Esophagus mucosa (tissue), 1 donor: Measurements from ENCODE around the gene HNRNPA3. TPM values are rescaled to one million over a fixed set of nuclear protein-coding genes. Genes with fewer than 3 reads are reported as not detected.
A peak's percentile ranks its signal among the peaks of the same experiment; 100 is the strongest.
"Not testable (repeated sequence)": the region's sequence is repeated elsewhere in the genome, so short reads cannot be mapped to it uniquely, and the experiment has no call there.

Experiments used
- ATAC-seq: fragments of 200-7000 bp; cut with Tn5 transposase; one replicate; pipeline ENCODE4 v1.9.1; 2020
- total RNA-seq: library from RNA; stranded (reverse); gene quantifications from one replicate; pipeline ENCODE4 v1.2.4, GENCODE V29; 2023
- donor health status: DM: yes; HTN: yes; CAD: no.

HNRNPA3 gene
- total RNA-seq, 1 donor from 2014 or later: 142 TPM

DNA sequence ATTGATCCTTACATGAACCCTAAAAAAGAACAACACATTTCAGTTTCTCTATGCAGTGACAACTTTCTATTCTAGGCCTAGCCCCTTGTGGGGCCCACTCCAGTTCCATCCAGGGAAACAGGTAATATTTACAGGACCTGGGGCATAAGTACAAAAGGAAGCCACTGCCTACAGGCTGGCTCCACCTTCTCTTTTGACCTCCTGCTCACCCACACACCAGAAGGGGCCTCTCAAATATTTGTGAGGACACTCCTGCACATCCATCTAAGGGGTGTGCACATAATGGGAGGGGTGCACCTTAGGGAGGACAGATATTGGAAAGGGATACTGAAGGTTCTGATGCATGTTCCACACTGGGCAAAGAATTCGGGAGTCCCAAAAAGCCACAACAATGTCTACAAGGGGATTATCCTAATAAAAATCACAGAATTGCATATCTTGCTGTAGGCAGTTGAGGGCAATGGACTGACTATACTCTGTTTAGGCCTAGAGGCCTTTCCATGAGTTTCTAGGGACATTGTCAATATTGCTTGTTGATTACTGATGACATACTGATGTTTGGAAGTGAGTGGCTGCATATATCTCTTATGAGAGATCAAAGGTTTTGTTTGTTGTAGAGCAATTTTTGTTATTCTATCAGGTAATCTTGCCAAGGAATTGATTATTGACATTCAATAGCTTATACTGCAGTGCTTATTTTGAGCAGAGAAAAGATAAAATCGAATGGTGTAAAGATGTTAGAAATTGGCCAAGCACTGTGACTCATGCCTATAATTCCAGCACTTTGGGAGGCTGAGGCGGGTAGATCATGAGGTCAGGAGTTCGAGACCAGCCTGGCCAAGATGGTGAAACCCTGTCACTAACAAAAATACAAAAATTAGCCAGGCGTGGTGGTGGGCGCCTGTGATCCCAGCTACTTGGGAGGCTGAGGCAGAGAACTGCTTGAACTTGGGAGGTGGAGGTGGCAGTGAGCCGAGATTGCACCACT is 23.8 kb upstream of the HNRNPA3 start:
- no peak for ATAC-seq

DNA sequence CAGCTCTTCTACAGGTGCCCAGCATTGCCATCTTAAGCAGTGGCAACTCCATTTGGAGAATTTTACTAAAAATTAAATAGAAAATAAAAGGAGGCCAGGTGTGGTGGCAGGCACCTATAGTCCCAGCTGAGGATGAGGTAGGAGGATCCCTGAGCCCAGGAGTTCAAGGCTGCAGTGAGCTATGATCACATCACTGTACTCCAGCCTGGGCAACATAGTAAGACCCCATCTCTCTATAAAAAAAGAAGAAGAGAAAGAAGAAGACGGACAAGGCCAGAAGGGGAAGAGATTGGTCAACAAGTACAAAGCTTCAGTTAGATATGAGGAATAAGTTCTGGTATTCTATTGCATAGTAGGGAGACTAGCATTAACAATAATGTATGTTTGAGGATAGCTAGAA is 21.7 kb upstream of the HNRNPA3 start:
- ATAC-seq: no peak

DNA sequence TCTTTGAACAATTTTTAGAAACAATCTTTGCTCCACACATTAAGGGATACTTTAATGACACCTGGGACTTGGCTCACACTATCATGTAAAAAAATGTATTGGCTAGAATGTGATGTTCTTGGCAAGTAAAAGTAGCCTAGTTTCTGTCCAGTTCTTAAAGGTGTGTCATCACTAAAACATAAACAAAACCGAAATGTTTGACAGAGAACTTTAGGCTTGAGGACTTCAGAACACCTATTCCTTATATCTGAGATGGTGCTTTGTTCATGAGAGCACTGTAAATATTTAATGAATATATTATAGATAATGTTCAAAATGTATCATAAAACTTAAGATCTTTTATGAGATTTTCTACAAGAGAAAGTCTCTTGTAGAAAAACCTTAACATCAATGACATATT is 19.8 kb upstream of the HNRNPA3 start:
- ATAC-seq: no peak

DNA sequence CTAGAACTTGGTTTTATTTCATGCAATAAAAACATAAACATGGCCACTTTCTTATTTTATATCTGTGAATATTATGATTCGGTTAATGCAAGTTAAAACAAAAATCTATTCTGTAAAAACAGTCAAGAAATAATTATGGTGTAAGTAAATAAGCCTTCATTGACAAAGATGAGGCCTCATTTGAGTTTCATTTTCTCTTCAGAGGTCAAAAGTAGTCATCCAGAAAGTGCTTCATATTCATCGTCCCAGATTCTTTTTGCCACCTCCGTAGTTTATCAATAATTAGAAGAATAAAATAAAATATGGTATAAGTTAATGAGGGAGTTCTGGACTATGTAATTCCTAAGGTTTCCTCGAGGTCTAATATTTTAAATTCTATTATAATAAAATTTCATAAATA is 19.4 kb upstream of the HNRNPA3 start:
- no peak for ATAC-seq

DNA sequence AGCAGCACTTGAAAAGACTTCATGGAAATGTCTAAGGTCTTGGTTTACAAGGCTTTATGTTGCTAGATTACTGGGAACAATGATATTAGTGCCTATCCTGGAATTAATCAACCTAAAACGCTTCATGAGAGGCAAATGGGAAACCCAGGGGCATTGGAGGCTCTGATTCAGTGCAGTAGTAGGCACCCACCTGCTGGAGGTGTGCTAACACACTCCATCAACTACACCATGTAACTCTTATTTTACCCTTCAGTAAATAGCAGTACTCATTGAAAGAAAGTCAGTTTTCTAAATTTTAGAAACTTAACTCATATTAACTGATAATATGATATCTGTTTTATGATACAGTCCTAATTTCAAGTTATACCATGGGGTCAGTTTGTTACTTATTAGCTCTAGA is 17.4 kb upstream of the HNRNPA3 start:
- no peak for ATAC-seq

DNA sequence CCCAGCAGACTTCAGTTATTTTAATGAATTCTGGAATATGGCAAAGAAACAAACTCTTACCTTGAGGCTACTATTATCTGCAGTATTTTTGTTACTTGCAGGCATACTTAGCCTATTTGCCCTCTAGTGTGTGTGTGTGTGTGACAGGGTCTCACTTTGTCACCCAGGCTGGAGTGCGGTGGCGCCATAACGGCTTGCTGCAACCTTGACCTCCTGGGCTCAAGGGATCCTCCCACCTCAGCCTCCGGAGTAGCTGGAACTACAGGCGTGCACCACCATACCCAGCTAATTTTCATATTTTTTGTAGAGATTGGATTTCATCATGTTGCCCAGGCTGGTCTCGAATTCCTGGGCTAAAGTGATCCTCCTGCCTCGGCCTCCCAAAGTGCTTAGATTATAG is 12.2 kb upstream of the HNRNPA3 start:
- ATAC-seq: not testable (repeated sequence)

DNA sequence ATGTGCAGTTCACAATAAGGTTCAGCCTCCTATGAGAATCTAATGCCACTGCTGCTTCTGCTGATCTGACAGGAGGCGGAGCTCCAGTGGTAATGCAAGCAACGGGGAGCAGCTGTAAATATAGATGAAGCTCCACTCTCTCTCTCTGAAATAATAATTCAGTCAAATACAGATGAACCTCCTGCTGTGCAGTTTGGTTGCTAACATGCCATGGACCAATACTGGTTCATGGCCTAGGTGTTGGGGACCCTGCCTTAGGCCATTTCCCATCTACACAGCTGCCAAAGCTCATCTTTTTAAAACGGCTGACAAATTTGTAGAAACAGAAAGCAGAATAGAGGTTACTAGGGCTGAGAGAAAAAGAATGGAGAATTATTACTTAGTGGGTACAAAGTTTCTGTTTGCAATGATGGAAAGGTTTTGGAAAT is 10.7 kb upstream of the HNRNPA3 start:
- no peak for ATAC-seq

DNA sequence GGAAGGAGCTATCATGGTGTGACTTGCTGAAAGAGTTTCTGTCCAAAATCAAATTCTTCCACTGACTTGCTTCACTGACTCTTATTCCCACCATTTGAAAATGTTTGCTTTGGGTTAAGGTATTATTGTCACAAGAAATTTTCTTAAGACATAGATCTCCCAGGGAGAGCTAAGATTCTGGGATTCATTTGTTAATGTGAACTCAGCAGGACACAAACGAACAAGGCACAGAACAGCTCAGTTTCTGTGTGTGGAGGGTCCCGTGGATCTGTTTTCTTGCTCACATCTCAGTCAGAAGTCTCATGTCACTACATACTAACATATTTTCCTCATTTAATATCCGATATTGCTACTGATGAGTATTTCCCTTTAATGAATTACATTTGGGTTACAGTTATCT is 8.2 kb upstream of the HNRNPA3 start:
- ATAC-seq: no peak

DNA sequence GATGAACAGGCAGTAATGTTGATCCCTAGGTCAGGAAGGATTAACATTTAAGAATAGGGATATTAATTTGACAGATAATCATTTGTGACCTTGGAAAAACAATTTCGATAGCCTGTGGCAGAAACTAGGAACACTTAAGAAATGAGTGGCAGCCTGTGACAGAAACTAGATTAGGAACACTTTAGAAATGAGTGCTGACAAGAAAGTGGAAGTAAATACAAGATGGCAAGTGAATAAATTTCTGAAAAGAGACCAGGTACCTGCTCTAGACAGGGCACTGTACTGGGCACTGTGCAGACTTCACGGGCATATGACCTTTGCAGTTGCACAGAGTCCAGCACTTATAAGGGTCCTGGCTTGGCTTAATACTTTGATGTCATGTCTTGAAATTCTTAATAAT is 5.5 kb upstream of the HNRNPA3 start:
- ATAC-seq: no peak

DNA sequence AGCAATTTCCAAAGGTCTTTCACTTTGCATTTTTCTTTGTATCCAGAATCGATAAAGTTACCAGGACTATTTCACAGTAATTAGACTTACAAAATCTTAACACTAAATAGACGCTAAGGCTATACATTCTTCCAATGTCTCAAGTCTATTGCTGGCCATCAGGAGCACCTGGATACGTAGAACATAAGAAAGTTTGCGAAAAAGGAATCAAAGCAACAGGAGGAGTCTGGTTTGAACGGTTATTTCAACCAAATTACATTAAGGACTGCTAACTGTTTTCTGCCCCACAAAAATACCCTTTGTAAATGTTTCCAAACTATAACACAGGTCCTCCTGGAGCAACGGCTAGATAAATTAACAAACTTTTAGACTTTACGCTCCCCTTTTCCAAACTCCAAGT is 1.4 kb upstream of the HNRNPA3 start:
- ATAC-seq: no peak

DNA sequence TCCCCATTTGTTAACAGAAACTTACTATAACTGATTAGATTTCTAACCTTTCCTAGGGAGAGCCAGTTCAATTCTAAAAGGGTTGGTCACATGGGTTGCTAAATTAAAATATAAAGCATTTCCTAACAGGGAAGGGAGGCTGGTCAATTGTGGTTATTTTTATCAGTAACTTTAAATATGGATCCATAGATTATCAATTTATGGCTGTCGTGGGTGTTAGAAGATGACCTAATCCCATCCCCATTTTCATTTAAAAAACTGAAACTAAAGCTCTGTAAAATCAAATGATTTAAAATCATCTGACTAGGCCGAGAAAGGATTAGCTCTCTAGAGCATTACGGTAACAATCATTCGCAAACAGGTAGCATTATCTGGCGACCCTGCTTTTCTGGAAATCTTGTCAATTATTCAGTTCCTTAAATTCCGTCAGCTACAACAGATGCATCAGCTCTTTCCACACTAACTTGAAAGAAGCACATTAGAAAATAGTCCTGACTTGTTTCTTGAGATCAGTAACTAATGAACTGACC is 953 bp upstream of the HNRNPA3 start:
- ATAC-seq: no peak

DNA sequence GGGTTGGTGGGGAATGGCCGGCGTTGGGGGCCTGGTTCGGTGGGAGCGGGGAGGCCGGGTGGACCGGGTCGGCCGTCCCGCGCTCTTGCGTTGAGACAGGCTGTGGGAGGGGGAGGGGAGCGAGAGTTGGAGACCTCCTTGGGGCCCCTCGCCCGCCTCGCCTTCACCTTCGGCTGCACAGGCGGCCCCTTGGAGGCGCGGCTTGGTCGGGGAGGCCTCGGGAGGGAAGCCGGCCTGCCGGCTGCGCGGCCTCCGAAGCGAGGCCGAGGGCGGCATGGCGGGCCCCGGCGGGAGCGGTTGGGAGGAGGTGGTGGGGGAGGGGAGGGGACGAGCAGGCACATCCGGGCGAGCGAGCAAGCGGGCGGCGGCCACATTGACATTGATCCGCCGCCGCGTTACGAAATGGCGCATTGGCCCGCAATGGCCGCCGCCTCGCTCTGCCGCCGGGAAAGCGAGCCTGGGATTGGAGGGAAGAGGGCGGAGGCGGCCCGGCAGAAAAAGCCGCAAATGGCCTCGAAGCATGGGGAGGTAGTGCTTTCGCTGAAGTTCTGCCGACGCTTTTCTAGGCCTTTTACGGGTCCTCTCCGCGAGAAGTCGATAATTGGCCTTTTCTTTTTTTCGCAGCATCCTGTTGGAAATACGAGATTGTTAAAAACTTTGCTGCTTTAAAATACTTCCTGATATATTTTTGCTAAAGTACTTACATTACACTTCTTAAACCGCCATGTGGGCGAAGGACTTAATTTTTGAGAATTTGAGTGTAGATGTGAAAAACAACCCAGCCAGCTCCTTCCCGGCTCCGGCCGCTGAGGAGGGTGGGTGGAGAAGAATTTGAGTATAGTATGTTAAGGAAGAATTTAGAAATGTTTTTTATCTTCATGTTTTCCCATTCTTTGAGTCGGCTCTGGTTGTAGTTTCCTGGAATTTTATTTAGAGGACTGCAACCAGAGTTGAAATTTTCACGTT is 580 bp downstream of the HNRNPA3 start:
- peak; percentile 86 for ATAC-seq

DNA sequence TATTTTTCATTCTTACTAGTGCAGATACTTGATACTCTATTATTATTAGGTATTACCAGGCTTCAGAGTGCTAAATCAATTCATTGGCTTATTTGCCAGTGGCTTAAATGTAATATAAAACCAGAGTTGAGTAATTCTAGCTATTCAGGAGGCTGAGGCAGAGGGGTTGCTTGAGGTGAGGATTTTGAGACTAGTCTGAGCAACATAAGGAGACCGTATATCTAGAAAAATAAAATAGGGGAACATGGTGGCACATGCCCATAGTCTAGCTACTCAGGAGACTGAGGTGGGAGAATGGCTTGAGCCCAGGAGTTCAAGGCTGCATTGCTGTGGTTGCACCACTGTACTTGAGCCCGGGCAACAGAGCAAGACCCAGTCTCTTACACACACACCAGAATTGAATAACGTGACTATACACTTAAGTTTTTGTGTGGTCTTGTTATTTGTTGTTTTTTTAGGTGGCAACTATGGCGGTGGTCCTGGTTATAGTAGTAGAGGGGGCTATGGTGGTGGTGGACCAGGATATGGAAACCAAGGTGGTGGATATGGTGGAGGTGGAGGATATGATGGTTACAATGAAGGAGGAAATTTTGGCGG is 4.8 kb downstream of the HNRNPA3 start:
- ATAC-seq: no peak

DNA sequence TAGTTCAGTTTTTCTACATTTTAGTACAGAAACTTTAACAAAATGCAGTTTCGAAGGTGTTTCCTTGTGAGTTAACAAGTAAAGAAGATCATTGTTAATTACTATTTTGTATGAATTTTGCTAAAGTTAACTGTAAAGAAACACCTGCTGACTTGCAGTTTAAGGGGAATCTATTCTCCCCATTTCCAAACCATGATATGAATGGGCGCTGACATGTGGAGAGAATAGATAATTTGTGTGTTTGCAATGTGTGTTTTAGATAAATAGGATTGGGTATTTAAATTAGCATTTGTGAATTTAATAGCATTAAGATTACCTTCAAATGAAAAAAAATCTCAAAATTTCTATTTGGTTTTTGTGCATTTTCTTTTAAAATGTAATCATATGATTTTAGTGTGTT is 7.2 kb downstream of the HNRNPA3 start:
- ATAC-seq: not testable (repeated sequence)

DNA sequence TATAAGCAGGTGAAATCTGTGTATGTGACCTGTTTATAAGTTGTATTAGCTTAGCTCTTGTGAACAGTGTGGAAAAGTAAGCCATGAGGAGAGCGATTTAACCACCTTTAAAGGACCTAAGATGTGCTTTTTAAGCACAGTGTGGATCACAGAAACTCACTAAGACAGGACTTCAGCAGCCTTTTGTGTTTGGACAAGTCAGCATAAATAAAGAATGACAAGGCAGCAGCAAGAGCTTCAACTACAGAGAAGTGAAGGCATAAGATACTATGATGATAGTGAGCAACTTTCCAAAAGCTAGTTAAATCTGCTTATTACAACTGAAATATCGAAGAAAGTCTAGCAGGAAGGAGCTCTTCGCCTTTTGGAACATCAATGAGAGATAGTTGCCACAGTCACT is 8.9 kb downstream of the HNRNPA3 start:
- no peak for ATAC-seq

DNA sequence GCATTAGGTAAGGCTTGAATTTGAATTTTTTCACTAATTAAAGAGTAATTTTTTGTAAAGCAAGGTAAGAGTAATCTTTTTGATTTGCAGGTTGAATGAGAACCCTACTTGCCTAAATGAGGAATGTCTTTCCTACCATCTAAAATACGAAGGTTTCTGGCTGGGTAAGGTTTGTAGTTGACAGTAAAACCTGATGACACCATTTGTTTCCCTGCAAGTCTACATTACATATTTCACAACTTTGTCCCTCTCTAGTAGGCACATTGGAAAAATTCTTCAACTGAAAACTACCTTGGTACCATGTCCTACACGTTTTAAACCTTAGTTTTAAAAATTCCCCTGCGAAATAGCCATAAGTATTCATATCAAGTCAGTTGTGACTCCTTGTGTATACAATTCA is 9.4 kb downstream of the HNRNPA3 start:
- no peak for ATAC-seq

DNA sequence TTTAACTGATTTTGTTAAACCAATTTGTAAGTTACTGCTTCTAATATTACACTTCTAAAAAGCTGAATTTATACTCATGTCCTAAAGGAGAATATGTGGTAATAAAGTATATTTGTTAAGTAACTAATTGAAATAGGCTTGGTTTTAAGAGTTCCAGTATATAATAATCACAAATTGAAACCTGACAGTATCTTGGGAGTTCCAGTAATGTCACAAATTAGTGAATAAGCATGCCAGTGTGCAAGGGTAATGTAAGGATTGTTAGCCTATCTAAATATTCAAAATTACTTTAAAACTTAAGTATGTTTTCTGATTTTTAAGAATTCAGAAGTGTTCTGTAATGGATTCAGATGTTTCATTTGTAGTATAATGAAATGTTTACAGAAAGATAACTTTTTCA is 10.8 kb downstream of the HNRNPA3 start:
- ATAC-seq: not testable (repeated sequence)

DNA sequence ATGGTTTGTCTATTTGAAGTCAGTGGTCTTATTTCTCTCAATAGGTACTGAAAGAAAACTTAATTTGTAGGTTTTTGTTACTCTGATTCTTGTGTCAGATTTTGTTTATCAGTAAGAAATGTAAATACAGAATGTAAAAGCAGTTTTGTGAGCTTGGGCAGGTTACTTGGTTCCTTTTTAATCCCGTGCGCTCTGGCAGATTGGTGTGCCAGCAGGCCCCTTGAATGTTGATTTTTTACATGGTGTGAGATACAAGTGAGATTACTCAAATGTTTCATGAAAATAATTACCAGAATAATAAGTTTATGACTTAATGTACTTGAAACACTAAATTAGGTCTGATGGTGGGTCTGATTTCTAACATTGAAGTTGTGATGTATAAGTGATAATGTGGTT is 13.4 kb downstream of the HNRNPA3 start:
- no peak for ATAC-seq

DNA sequence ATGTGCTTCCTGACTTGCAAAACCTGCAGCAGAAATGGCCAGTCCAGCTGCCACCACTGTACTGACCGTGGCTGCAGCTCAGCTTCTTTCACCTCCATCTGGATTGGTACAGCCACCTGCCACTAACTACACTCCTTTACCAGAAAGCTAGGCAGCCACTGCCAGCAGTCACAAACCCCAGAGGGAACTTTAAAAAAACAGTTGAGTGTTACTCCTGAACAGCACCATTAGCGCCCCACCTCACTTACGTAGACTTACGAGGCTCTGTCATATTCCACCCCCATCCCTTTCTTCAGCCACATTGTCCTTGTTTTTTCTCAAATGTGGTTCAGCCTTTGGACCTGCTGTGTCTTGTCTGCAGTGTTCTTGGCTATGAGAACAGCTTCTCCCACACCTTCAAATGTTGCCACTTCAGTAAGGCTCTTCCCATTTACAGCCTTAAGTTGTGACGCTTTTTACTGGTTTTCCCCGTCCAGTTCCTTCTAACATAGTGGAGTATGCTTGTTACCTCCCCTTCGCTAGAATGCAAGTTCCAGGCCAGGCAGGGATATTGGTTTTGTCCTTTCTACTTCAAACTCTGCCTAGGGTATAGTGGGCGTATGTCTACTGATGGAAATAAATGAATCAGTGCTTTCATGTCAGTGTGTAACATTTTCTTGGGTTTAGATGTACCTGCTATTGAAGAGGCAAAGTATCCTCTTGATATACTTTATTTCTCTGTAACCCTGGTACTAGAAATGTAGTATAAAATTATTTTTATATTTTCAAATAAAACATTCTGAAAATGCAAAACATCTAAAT is 17.0 kb downstream of the HNRNPA3 start:
- ATAC-seq: peak; percentile 68

DNA sequence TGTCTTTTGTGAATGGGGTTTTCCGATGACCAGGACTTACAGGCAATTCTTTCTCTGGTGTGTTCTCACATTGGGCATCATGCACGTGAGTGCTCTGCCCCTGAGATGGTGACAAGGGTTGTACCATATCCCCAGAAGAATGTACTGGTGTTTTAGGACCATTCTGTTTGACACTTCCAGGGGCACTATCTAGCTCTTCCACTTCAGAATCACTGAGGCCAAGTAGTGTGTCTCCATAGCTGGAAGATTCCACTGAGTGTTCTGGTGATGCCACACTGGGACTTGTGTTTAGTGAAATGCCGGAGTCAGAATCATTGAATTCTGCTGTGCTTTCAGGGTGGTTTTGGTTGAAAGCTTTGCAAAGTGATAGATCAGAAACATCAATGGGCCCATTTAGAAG is 18.7 kb downstream of the HNRNPA3 start:
- ATAC-seq: no peak

DNA sequence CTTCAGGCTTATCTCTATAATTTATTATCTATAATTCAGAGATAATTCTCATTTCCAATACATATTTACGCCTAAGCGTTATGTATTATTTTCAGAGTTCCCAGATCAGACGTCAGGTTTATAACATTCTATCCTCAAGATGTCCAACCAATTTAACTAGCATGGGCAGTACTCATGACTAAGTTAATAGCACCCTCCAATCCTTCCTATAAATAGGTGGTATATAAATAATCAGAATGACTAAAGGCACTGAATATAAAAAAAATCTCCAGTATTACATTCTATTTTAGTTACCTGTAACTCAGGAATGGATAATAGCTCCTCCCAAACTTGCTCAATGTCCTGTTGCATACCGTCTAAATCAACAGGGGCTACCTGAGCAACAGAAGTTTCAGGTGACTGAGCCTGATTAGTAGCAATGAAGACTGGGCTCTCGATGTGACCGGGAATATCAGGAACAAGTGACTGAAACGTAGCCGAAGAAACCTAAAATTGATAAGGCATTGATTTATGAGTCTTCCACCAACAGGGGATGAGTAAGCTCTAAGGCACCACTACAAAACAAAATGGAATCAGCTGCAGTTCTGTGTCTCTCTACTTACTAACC is 19.6 kb downstream of the HNRNPA3 start:
- no peak for ATAC-seq
